Measurements from ENCODE around the gene SPOUT1.
"Not testable (repeated sequence)": the region's sequence is repeated elsewhere in the genome, so short reads cannot be mapped to it uniquely, and the experiment has no call there.

The SPOUT1 gene

DNA sequence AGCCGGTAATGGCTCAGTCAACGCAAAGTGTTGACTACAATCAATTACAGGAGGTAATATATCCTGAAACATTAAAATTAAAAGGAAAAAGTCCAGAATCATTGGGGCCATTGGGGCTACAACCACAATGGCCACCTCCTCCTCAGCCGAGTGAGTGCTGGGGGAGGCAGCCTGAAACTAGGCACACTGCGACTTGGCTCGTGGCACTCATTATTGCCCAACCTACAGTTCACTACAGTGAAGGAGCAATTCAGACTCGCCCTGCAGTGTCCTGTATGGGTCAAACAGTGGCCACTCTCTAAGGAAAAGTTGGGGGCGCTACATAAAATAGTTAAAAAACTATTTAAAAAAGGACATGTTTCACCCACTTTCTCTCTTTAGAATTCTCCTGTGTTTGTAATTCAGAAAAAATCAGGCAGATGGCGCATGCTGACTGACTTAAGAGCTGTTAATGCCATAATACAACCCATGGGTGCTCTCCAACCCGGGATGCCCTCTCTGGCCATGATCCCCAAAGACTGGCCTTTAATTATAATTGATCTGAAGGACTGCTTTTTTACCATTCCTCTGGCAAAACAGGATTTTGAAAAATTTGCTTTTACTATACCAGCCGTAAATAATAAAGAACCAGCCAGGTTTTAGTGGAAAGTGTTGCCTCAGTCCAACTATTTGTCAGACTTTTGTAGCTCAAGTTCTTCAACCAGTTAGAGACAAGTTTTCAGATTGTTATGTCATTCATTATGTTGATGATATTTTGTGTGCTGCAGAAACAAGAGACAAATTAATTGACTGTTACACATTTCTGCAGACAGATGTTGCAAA is 22.4 kb upstream of the SPOUT1 start:
- peaks cover 13% of the 10 kb centered on the region for H3K9me3 ChIP-seq (ENCODE audit: control insufficient read depth, low read length)
- not testable (repeated sequence) for H3K4me3 ChIP-seq (ENCODE audit: extremely low read depth, insufficient read depth, low read length, poor library complexity, severe bottlenecking); H3K36me3 ChIP-seq (ENCODE audit: control insufficient read depth, insufficient read depth, low read length); H3K27ac ChIP-seq (ENCODE audit: low read depth, low read length, severe bottlenecking); H3K4me1 ChIP-seq (ENCODE audit: control insufficient read depth, insufficient read depth, low read length, poor library complexity, severe bottlenecking)
- WGBS, 2 experiments (ENCODE audit: insufficient coverage in 2 of 2): 85 to 95% methylated on average over 4 to 5 of the region's 10 CpGs

- H3K36me3 ChIP-seq (ENCODE audit: control insufficient read depth, insufficient read depth, low read length); H3K27ac ChIP-seq (ENCODE audit: low read depth, low read length, severe bottlenecking); H3K4me1 ChIP-seq (ENCODE audit: control insufficient read depth, insufficient read depth, low read length, poor library complexity, severe bottlenecking); H3K4me3 ChIP-seq (ENCODE audit: extremely low read depth, insufficient read depth, low read length, poor library complexity, severe bottlenecking): not testable (repeated sequence)
- H3K9me3 ChIP-seq (ENCODE audit: control insufficient read depth, low read length): peaks cover 13% of the 10 kb centered on the region
- WGBS, 2 experiments (ENCODE audit: insufficient coverage in 2 of 2): 100% methylated on average over 4 to 8 of the region's 10 CpGs
Measured at GRCh38 chr9:128851024-128851423, 21.4 kb upstream of the SPOUT1 start.

- Histone ChIP-seq H3K4me1 (ENCODE audit: control insufficient read depth, insufficient read depth, low read length, poor library complexity, severe bottlenecking) (no peaks in the 10 kb centered on the region), H3K9me3 (ENCODE audit: control insufficient read depth, low read length) (peaks cover 13% of the 10 kb centered on the region), H3K27ac (ENCODE audit: low read depth, low read length, severe bottlenecking) (no peak overlapping the region), H3K36me3 (ENCODE audit: control insufficient read depth, insufficient read depth, low read length) (peaks cover 3% of the 10 kb centered on the region), H3K4me3 (ENCODE audit: extremely low read depth, insufficient read depth, low read length, poor library complexity, severe bottlenecking) (no peak overlapping the region)
- WGBS, 2 experiments (ENCODE audit: insufficient coverage in 2 of 2): 83 to 100% methylated on average over 1 of the region's 1 CpG
Measured at GRCh38 chr9:128847803-128848202, 18.2 kb upstream of the SPOUT1 start.

DNA sequence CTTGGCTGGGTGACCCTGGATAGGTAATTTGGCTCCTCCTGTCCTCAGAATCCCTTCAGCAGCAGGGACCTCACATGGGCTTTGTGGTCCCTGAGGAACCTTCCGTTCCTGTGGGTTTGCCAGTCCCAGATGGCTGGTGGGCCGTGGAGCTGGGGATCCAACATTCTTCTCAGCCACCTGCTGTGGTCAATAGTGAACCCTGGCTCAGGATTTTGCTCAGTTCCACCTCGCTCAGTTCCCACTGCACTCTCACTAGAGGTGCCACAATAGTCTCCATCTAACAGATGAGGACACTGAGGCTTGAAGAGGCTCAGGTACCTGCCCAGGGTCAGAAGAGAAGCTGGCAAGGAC is 17.1 kb upstream of the SPOUT1 start:
- H3K9me3 ChIP-seq (ENCODE audit: control insufficient read depth, low read length): peaks cover 13% of the 10 kb centered on the region
- 93 to 97% methylated on average over 3 of the region's 3 CpGs for WGBS, 2 experiments (ENCODE audit: insufficient coverage in 2 of 2)
- H3K4me1 ChIP-seq (ENCODE audit: control insufficient read depth, insufficient read depth, low read length, poor library complexity, severe bottlenecking): no peaks in the 10 kb centered on the region
- H3K36me3 ChIP-seq (ENCODE audit: control insufficient read depth, insufficient read depth, low read length): peaks cover 13% of the 10 kb centered on the region
- H3K4me3 ChIP-seq (ENCODE audit: extremely low read depth, insufficient read depth, low read length, poor library complexity, severe bottlenecking): no peak overlapping the region
- H3K27ac ChIP-seq (ENCODE audit: low read depth, low read length, severe bottlenecking): no peak overlapping the region

- H3K27ac ChIP-seq (ENCODE audit: low read depth, low read length, severe bottlenecking): no peak overlapping the region
Measured at GRCh38 chr9:128845186-128845931, 15.8 kb upstream of the SPOUT1 start.

DNA sequence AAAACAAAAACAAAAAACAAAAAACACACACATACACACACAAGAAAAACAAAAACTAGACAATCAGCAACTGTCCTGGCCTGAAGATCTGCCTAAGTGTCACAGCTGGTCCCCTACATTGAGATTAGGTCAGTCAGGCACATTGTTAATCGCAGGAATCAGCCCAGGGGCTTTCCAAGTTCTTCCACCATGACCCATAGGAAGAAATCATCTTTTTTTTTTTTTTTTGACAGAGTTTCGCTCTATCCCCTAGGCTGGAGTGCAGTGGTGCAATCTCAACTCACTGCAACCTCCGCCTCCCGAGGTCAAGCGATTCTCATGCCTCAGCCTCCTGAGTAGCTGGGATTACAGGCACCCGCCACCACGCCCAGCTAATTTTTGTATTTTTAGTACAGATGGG is 13.6 kb upstream of the SPOUT1 start:
- peaks cover 27% of the 10 kb centered on the region for H3K36me3 ChIP-seq (ENCODE audit: control insufficient read depth, insufficient read depth, low read length)
- H3K9me3 ChIP-seq (ENCODE audit: control insufficient read depth, low read length); H3K4me1 ChIP-seq (ENCODE audit: control insufficient read depth, insufficient read depth, low read length, poor library complexity, severe bottlenecking); H3K27ac ChIP-seq (ENCODE audit: low read depth, low read length, severe bottlenecking); H3K4me3 ChIP-seq (ENCODE audit: extremely low read depth, insufficient read depth, low read length, poor library complexity, severe bottlenecking): not testable (repeated sequence)
- WGBS, 2 experiments (ENCODE audit: insufficient coverage in 2 of 2): 86 to 95% methylated on average over 5 to 6 of the region's 7 CpGs

More at GRCh38 chr9:128845186-128845931, 15.8 kb upstream of the SPOUT1 start:
- Histone ChIP-seq H3K36me3 (ENCODE audit: control insufficient read depth, insufficient read depth, low read length) (peaks cover 23% of the 10 kb centered on the region), H3K9me3 (ENCODE audit: control insufficient read depth, low read length) (peaks cover 13% of the 10 kb centered on the region), H3K4me1 (ENCODE audit: control insufficient read depth, insufficient read depth, low read length, poor library complexity, severe bottlenecking) (no peaks in the 10 kb centered on the region), H3K4me3 (ENCODE audit: extremely low read depth, insufficient read depth, low read length, poor library complexity, severe bottlenecking) (no peak overlapping the region)
- WGBS, 2 experiments (ENCODE audit: insufficient coverage in 2 of 2): 86 to 89% methylated on average over 9 to 12 of the region's 13 CpGs

GRCh38 chr9:128841694-128842492 is 12.3 kb upstream of the SPOUT1 start:
- Histone ChIP-seq H3K36me3 (ENCODE audit: control insufficient read depth, insufficient read depth, low read length) (peaks cover 27% of the 10 kb centered on the region), H3K9me3 (ENCODE audit: control insufficient read depth, low read length) (no peaks in the 10 kb centered on the region), H3K4me1 (ENCODE audit: control insufficient read depth, insufficient read depth, low read length, poor library complexity, severe bottlenecking) (no peaks in the 10 kb centered on the region), H3K4me3 (ENCODE audit: extremely low read depth, insufficient read depth, low read length, poor library complexity, severe bottlenecking) (no peak overlapping the region), H3K27ac (ENCODE audit: low read depth, low read length, severe bottlenecking) (no peak overlapping the region)
- 86 to 96% methylated on average over 10 to 11 of the region's 12 CpGs for WGBS, 2 experiments (ENCODE audit: insufficient coverage in 2 of 2)

GRCh38 chr9:128840524-128840923 is 10.9 kb upstream of the SPOUT1 start:
- no CpG with 5 or more reads among the region's 1 CpG for WGBS, 2 experiments (ENCODE audit: insufficient coverage in 2 of 2)
- Histone ChIP-seq H3K27ac (ENCODE audit: low read depth, low read length, severe bottlenecking) (no peak overlapping the region), H3K36me3 (ENCODE audit: control insufficient read depth, insufficient read depth, low read length) (peaks cover 32% of the 10 kb centered on the region), H3K9me3 (ENCODE audit: control insufficient read depth, low read length) (no peaks in the 10 kb centered on the region), H3K4me1 (ENCODE audit: control insufficient read depth, insufficient read depth, low read length, poor library complexity, severe bottlenecking) (no peaks in the 10 kb centered on the region), H3K4me3 (ENCODE audit: extremely low read depth, insufficient read depth, low read length, poor library complexity, severe bottlenecking) (no peak overlapping the region)

DNA sequence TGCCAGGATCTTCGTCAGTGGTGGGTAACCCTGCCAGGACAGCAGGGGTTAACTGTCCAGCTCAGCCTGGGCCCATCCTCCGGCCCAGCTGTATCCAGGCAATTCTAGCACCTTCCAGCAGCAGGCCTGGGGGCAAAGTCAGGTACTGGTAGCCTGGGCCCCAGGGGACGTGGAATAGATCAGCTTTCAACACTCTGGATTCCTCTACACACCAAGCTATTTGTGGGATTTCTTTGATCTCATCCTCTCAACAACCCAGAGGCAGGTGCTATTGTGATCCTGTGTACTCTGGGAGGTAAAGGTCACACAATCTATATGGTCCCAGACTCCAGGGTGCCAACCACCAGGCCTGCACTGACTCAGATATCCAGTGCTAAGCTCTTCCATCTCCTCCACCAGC is 8.7 kb upstream of the SPOUT1 start:
- H3K36me3 ChIP-seq (ENCODE audit: control insufficient read depth, insufficient read depth, low read length): peaks cover 32% of the 10 kb centered on the region
- H3K4me1 ChIP-seq (ENCODE audit: control insufficient read depth, insufficient read depth, low read length, poor library complexity, severe bottlenecking): no peaks in the 10 kb centered on the region
- WGBS, 2 experiments (ENCODE audit: insufficient coverage in 2 of 2): 85 to 92% methylated on average over 3 of the region's 3 CpGs
- no peak overlapping the region for H3K27ac ChIP-seq (ENCODE audit: low read depth, low read length, severe bottlenecking)
- no peaks in the 10 kb centered on the region for H3K9me3 ChIP-seq (ENCODE audit: control insufficient read depth, low read length)
- no peak overlapping the region for H3K4me3 ChIP-seq (ENCODE audit: extremely low read depth, insufficient read depth, low read length, poor library complexity, severe bottlenecking)

GRCh38 chr9:128836509-128837145 is 7.0 kb upstream of the SPOUT1 start:
- H3K4me3 ChIP-seq (ENCODE audit: extremely low read depth, insufficient read depth, low read length, poor library complexity, severe bottlenecking): no peak overlapping the region

More at GRCh38 chr9:128836509-128837145, 7.0 kb upstream of the SPOUT1 start:
- no peak overlapping the region for H3K27ac ChIP-seq (ENCODE audit: low read depth, low read length, severe bottlenecking)
- 91% methylated on average over 13 to 14 of the region's 14 CpGs for WGBS, 2 experiments (ENCODE audit: insufficient coverage in 2 of 2)
- H3K4me1 ChIP-seq (ENCODE audit: control insufficient read depth, insufficient read depth, low read length, poor library complexity, severe bottlenecking): no peaks in the 10 kb centered on the region
- peaks cover 26% of the 10 kb centered on the region for H3K36me3 ChIP-seq (ENCODE audit: control insufficient read depth, insufficient read depth, low read length)
- no peaks in the 10 kb centered on the region for H3K9me3 ChIP-seq (ENCODE audit: control insufficient read depth, low read length)

Data from mesodermal cell (in vitro differentiated cells).